ENCODE results near the gene COG5.

The COG5 gene

GRCh38 chr7:107344286-107344685 is 219.4 kb downstream of the COG5 start:
- DNase-seq (ENCODE audit: low read depth) = no peak
- no peak overlapping the region for H3K4me3 ChIP-seq (ENCODE audit: low read depth, low read length)
- no peak for TF ChIP-seq CTCF (IDR thresholded peaks at IDR 0.05; ENCODE audit: control insufficient read depth, extremely low read depth, insufficient read depth)

- H3K4me3 ChIP-seq (ENCODE audit: low read depth, low read length) = no peak overlapping the region
- DNase-seq (ENCODE audit: low read depth) = no peak
- no peak for TF ChIP-seq CTCF (IDR thresholded peaks at IDR 0.05; ENCODE audit: control insufficient read depth, extremely low read depth, insufficient read depth)
Measured at GRCh38 chr7:107338080-107338479, 225.6 kb downstream of the COG5 start.

- no peak for TF ChIP-seq CTCF (IDR thresholded peaks at IDR 0.05; ENCODE audit: control insufficient read depth, extremely low read depth, insufficient read depth)
- H3K4me3 ChIP-seq (ENCODE audit: low read depth, low read length) = no peak overlapping the region
- DNase-seq (ENCODE audit: low read depth) = no peak
Measured at GRCh38 chr7:107332488-107333269, 231.0 kb downstream of the COG5 start.

- no peak overlapping the region for H3K4me3 ChIP-seq (ENCODE audit: low read depth, low read length)
- no peak for DNase-seq (ENCODE audit: low read depth)
- no peak for TF ChIP-seq CTCF (IDR thresholded peaks at IDR 0.05; ENCODE audit: control insufficient read depth, extremely low read depth, insufficient read depth)
Measured at GRCh38 chr7:107330478-107330877, 233.2 kb downstream of the COG5 start.

GRCh38 chr7:107327986-107328569 is 235.6 kb downstream of the COG5 start:
- TF ChIP-seq CTCF (IDR thresholded peaks at IDR 0.05; ENCODE audit: control insufficient read depth, extremely low read depth, insufficient read depth) = no peak
- DNase-seq (ENCODE audit: low read depth) = no peak

GRCh38 chr7:107326061-107326460 is 237.7 kb downstream of the COG5 start:
- TF ChIP-seq CTCF (IDR thresholded peaks at IDR 0.05; ENCODE audit: control insufficient read depth, extremely low read depth, insufficient read depth) = no peak
- no peak overlapping the region for H3K4me3 ChIP-seq (ENCODE audit: low read depth, low read length)
- DNase-seq (ENCODE audit: low read depth) = no peak

More at GRCh38 chr7:107327986-107328569, 235.6 kb downstream of the COG5 start:
- H3K4me3 ChIP-seq (ENCODE audit: low read depth, low read length) = no peak overlapping the region
